Measurements from ENCODE around the gene TMPRSS5.

The TMPRSS5 gene
- long read RNA-seq = 0 reads

- no peak within 1 kb of the TSS for H3K4me3 ChIP-seq (replicated peaks; ENCODE audit: insufficient read depth, low read length)
- TF ChIP-seq REST (IDR thresholded peaks at IDR 0.05; ENCODE audit: insufficient replicate concordance, low read depth) = no peak
- TF ChIP-seq, protein P1, sequence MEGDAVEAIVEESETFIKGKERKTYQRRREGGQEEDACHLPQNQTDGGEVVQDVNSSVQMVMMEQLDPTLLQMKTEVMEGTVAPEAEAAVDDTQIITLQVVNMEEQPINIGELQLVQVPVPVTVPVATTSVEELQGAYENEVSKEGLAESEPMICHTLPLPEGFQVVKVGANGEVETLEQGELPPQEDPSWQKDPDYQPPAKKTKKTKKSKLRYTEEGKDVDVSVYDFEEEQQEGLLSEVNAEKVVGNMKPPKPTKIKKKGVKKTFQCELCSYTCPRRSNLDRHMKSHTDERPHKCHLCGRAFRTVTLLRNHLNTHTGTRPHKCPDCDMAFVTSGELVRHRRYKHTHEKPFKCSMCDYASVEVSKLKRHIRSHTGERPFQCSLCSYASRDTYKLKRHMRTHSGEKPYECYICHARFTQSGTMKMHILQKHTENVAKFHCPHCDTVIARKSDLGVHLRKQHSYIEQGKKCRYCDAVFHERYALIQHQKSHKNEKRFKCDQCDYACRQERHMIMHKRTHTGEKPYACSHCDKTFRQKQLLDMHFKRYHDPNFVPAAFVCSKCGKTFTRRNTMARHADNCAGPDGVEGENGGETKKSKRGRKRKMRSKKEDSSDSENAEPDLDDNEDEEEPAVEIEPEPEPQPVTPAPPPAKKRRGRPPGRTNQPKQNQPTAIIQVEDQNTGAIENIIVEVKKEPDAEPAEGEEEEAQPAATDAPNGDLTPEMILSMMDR (IDR thresholded peaks at IDR 0.05; ENCODE audit: insufficient read depth, low read length) = no peak
- no peak for TF ChIP-seq POLR2AphosphoS5 (IDR thresholded peaks at IDR 0.05; ENCODE audit: low read depth)
- no peak for DNase-seq (ENCODE audit: low read depth in 1 of 2, low spot score in 1 of 2)
- H3K27ac ChIP-seq (replicated peaks) = no peak within 1 kb of the TSS
- no peaks in the 10 kb centered on the region for H3K27me3 ChIP-seq (ENCODE audit: insufficient read depth, poor library complexity, severe bottlenecking)
These were observed at the start of gene TMPRSS5 for GRCh38 chr11:113705871-113706655. TMPRSS5 (minus strand) TSS chr11:113706308; CDS start chr11:113706224, 84 bp downstream.

DNA sequence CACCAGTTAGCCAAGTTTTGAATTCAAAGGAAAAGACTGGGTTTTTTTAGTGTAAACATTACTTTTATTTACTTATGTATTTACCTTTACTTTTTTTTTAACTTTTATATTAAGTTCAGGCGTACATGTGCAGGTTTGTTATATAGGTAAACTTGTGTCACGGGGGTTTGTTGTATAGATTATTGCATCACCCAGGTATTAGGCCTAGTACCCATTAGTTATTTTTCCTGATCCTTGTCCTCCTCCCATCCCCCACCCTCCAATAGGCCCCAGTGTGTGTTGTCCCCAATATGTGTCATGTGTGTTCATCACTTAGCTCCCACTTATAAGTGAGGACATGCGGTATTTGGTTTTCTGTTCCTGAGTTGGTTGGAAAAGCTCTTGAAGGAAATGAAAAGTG is 46.8 kb upstream of the TMPRSS5 start:
- TF ChIP-seq REST (IDR thresholded peaks at IDR 0.05; ENCODE audit: insufficient replicate concordance, low read depth) (no peak), SPI1 (IDR thresholded peaks at IDR 0.05; ENCODE audit: borderline replicate concordance, low read depth) (no peak), POLR2AphosphoS5 (IDR thresholded peaks at IDR 0.05; ENCODE audit: low read depth) (no peak), GABPA (IDR thresholded peaks at IDR 0.05; ENCODE audit: low read depth) (no peak)
- TF ChIP-seq, protein P1 (IDR thresholded peaks at IDR 0.05; ENCODE audit: insufficient read depth, low read length) = no peak
- no peak overlapping the region for H3K4me3 ChIP-seq (replicated peaks; ENCODE audit: insufficient read depth, low read length)
- H3K27ac ChIP-seq (replicated peaks) = no peak overlapping the region
- H3K27me3 ChIP-seq (ENCODE audit: insufficient read depth, poor library complexity, severe bottlenecking) = no peaks in the 10 kb centered on the region
- DNase-seq (ENCODE audit: low read depth in 1 of 2, low spot score in 1 of 2) = no peak

- no peak overlapping the region for H3K27ac ChIP-seq (replicated peaks)
- H3K4me3 ChIP-seq (replicated peaks; ENCODE audit: insufficient read depth, low read length) = no peak overlapping the region
- DNase-seq (ENCODE audit: low read depth in 1 of 2, low spot score in 1 of 2) = no peak
- TF ChIP-seq GABPA (IDR thresholded peaks at IDR 0.05; ENCODE audit: low read depth) (no peak), SPI1 (IDR thresholded peaks at IDR 0.05; ENCODE audit: borderline replicate concordance, low read depth) (no peak), REST (IDR thresholded peaks at IDR 0.05; ENCODE audit: insufficient replicate concordance, low read depth) (no peak), POLR2AphosphoS5 (IDR thresholded peaks at IDR 0.05; ENCODE audit: low read depth) (no peak)
- TF ChIP-seq, protein P1 (IDR thresholded peaks at IDR 0.05; ENCODE audit: insufficient read depth, low read length) = no peak
- H3K27me3 ChIP-seq (ENCODE audit: insufficient read depth, poor library complexity, severe bottlenecking) = no peaks in the 10 kb centered on the region
These were observed 30.2 kb upstream of the TMPRSS5 start for GRCh38 chr11:113736323-113736722.
